ENCODE measurements around the gene NOL4L. TPM values are rescaled to one million over a fixed set of nuclear protein-coding genes. Genes with fewer than 3 reads are reported as not detected.

Gene NOL4L
- total RNA-seq, 1 experiment from 2014 or later: 41.8 TPM

DNA sequence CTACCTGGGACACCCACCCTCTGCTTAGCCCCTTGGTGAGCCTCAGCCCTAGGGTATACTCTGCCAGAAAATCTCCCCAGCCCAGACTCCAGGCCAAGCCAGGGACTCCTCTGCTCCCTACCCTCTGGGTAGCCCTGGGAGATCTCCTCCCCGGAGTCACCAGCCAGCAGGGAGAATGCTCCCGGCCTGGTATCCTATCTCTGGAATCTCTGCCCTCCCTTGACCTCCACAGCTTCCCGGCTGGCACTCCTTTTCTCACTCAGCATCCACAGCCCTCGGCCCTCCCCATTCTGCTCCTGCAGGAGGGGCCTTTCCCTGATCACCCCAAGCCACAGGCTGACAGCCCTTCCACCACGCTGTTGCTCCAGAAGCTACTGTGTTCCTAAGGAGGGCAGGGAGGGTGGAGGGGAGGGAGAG lies 22.6 kb downstream of the NOL4L start:
- no peak for DNase-seq (ENCODE audit: low spot score)

DNA sequence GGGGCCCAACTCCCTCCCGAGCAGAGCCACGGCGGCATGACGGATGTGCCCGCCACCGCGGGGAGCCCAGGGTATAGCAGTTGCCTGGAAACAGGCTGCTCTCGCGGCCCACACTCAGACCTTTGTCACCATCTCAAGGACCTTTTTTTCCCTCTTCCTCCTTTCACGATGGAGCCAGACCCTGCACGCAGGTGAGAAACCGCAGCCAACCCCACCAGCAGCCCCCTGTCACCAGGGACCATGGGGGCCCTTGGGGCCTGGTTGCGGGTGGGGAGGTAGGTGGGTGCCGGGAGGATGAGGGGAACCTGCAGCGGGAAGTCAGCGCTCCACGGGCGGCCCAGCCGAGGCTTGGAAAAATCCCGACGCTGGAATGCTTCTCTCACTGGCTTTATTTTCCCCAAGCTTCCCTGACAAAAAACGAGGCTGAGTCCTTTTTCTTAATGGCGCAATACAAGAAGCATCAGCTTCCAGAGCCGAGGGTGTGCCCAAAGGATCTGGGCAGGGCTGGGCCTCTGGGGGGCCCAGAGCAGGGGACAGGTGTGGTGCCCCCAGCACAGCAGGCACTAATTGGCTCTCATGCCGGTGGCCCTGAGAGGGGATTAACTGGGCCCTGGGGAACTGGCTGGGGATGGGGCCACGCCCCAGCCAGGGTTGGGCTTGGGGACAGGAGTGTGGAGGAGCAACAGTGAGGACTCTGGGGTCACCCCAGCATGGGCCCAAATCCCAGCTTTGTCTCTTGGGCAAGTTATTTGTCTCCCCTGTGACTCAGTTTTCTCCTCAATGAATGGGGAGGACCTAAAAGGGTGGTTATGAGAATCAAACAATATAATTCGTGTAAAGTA lies 23.9 kb downstream of the NOL4L start:
- no peak for DNase-seq (ENCODE audit: low spot score)

DNA sequence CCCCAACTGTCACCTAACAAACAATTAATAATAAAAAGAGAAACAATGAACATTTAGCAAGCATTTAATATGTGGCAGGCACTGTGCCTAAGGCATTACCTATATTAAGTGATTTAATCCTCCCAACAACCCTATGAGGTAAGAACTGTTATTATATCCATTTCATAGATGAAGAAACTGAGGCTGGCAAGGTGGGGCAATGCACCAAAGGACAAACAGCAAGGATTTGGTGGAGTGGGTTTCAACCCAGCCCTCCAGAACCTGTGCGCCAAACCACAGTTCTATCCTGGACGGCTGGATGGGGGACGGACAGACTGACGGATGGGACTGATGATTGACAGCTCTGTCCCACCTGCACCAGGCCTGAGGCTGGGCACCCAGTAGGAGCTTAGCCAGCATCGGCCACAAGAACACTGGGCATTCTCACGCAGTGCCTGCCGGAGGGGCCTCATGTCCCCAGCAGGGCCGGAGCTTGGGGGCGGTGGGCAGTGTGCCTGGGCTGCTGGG lies 24.6 kb downstream of the NOL4L start:
- DNase-seq (ENCODE audit: low spot score): no peak

DNA sequence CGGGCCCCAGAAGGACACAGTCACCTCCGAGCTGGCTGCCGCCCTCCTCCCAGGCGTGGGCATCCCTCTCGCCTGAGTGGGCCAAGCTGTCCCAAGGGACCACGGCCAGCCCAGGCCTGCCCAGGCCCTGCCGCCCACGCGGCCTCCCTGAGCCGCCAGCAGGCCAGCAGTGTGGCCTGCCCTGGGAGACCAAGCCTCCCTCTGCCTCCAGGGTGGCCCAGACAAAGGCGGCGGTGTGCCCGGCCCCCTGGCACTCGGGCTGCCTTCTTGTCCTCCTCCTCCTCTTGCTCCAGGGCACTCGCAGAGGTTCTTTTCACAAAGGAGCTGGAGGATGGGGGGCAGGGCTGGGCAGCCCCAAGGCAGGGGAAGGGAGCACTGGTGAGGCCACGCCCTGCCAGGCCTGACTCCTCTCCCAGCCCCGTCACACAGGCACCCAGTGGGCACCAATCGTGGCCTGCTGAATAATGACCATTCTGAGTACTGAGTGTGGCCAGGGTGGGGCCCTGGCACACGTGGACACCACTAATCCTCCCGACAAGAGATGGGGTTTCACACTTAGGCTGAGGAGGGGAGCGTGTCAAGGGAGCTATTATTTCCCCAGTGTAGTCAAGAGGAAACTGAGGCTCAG lies 25.3 kb downstream of the NOL4L start:
- DNase-seq (ENCODE audit: low spot score): no peak

DNA sequence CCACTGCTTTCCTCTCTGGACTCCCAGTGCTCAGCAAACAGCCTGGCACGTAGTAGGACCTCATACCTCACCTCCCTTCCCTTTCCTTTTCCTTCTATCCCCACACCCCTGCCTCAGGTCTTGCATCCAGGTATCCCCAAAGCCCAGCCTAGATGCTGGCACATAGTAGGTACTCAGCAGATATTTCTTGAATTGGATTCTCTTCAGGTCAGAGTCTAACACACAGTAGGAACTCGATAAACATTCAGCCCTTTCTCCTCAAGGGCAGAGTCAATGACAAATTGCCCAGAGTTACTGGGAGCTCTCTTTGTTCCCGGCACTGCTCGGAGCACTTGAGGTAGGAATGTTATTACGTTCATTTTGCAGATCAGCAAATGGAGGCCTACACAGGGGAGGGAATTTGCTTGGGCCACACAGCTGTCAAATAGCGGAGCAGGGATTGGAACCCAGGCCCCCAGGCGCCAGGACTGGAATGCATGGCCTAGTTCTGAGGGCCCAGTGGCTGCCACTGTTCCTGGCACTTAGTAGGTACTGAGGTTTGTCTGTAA lies 25.9 kb downstream of the NOL4L start:
- DNase-seq (ENCODE audit: low spot score): no peak

DNA sequence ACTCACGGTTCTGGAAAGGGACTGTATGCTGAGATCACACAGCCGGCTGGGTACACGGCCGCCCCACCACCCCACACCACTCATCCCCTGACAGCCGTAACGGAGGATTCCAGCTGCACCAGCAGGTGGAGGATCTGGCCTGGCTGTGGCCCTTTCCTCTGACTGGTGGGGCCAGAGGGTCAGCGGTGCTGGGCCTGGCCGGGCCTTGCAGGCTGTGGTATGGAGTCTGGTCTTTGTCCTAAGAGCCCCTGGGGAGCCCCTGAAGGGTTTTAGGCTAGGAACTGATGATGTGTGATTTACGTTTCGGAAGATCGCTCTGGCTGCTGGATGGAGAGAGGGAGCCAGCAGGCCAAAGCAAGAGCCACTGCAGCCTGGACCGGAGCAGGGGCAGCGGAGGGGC lies 26.6 kb downstream of the NOL4L start:
- DNase-seq (ENCODE audit: low spot score): no peak

DNA sequence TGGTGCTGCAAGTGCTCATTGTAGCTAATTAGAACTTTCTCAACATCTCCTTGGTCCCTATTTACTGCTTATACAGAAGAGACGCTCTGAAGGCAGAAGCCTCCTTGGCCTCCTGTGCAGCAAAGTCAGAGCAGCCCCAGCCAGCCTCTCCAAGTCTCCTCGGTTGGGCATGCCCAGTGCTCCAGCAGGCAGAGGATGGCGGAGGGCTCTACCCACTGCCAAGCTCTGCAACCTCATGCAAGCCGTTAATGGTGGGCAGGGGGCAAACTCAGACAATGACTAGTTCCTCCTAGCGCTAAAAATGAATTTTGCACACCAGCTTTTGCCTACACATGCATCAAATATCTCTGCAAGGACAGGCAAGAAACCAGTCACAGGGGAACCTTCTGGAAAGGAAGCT lies 27.8 kb downstream of the NOL4L start:
- DNase-seq (ENCODE audit: low spot score): no peak

DNA sequence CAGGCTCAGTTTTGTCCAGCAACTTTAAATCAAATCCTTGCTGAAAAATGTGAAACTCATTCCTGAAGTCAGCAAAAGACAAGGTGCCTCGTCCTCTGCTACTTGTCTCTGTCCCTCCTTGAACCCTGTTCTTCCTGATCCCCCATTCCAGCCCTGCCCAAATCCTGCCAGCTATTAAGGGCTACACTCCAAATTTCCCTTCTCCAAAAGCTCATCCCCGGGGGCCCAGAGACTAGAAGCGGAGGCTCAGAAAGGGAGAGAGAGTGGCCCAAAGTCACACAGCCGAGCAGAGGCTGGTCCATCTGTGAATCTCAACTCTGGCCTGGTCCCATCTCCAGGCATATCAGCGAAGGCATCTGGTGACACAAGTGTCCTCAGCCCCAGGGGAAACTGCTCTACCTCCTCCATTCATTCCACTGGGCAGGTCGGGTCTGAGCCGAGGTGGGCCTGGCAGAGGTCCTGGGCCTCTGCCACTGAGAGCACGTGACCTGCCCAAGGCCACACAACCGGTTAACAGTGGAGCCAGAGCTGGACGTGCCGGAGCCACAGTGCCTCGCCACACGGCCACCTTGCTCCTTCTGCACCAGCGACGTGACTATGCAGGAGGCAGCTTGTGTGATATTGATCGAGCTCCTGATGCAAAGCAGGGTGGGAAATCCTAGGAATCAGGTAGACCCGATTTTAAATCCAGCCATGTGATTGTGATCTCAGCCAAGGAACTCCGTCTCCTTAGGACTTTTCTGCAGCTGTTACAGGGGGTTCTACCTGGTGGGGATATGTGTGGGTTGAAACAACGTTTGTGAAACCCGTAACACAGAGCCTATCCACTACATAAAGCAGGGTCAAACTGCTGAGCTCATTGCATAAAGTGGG lies 28.6 kb downstream of the NOL4L start:
- DNase-seq (ENCODE audit: low spot score): no peak

DNA sequence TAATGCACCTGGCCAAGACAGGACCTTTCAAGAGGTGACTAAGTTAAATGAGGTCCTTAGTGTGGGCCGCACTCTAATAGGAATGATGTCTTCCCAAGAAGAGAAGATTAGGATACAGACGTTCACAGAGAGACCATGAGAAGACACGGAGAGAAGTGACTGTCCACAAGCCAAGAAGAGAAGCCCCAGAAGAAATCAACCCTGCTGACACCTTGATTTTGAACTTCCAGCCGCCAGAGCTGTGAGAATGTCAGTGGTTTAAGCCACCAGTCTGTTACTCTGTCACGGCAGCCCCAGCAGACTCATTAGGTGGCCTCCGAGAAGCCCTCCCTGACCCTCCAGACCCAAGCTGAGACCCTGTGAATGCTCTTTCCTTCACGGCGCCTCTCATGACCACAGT lies 29.5 kb downstream of the NOL4L start:
- DNase-seq (ENCODE audit: low spot score): no peak

DNA sequence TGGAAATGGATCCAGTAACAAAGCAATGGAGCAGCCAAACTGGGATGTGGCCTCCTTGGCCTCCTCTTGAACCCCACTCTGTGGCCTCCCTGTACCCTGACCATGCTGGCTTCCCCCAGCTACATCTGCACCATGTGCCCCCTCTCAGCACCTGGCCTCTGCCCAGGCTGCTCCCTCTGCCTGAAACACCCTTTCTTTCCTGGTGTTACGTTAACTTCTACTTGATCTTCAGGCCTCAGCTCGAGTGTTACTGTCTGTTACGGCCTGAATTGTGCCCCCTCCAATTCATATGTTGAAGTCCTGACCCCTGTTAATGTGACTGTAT lies 30.2 kb downstream of the NOL4L start:
- no peak for DNase-seq (ENCODE audit: low spot score)

DNA sequence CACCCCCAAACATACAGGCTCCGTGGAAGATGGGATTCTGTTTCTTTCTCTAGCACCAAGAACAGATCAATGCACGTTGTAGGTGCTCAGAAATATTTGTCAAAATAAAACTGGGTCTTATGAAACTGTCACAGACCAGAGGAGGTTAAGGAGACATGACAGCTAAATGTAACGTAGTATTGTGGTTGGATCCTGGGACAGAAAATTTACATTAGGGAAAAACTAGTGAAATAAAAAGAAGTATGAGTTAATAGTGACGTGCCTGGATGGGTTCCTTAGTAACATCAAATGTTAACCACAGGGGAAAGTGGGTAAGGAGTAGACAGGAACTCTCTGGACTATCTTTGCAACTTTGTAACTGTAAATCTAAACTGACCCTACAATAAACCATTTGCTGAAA lies 31.5 kb downstream of the NOL4L start:
- no peak for DNase-seq (ENCODE audit: low spot score)

DNA sequence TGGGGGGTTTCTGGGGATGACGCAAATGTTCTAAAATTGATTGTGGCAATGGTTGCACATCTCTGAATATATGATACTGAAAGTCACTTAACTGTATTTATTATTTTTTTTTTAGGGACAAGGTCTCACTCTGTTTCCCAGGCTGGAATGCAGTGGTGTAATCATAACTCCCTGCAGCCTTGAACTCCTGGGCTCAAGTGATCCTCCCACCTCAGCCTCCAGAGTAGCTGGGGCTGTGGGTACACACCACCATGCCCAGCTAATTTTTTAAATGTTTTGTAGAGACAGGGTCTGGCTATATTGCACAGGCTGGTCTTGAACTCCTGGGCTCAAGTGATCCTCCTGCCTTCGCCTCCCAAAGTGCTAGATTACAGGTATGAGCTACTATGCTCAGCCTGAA lies 33.4 kb downstream of the NOL4L start:
- no peak for DNase-seq (ENCODE audit: low spot score)

DNA sequence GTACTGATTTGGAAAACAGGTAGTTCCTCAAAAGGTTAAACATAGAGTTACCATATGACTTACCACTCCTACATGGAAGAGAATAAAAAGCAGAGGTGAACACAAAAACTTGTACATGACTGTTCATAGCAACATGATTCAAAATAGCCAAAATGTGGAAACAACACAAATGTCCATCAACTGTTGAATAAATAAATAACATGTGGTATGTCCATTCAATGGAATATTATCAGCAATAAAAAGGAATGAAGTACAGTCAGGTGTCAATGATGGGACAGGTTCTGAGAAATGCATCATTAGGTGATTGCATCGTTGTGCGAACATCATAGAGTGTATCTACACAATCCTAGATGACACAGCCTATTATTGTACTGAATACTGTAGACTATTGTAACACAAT lies 35.3 kb downstream of the NOL4L start:
- no peak for DNase-seq (ENCODE audit: low spot score)

DNA sequence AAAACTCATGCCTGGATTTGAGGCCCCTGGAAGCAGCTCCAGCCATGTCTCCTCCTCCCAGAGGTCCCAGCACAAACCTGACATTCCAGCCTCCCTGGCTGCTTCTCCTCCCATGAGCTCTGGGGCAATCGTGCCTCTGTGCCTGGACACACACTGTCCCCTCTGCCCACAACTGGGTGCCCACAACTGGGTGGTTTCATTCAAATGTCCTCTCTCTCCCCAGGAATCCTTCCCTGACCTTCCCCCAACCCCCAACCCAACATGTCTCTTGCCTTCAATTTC lies 37.4 kb downstream of the NOL4L start:
- DNase-seq (ENCODE audit: low spot score): no peak

DNA sequence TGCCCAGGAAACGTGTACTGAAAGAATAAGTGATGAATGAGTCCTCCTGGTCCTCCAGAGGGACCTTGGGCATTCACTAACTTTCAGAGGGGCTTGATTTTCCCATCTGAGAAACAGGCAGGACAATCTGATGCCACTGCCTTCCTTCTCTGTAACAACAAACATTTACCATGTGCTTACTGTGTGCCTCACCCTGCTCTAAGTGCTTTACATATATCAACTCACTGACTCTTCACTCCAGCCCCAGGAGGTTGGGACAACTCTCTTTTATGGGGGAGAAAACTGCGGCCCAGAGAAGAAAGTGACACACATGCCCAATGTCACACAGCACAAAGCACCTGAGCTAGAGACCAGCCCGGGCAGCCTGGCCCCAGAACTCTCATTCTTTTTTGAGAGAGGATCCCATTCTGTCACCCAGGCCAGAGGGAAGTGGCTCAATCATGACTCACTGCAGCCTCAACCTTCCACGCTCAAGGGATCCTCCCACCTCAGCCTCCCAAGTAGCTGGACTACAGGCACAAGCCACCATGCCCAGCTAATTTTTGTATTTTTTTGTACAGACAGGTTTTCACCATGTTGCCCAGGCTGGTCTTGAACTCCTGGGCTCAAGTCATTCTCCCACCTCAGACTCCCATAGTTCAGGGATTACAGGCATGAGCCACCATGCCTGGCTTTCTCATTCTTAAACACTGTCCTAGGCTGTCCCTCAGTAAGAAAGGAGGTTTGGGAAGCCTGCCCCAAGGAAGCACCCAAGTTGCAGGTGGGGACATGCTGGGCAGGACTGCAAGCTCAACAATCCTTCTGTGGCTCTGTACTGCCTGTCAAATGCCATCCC lies 38.0 kb downstream of the NOL4L start:
- DNase-seq (ENCODE audit: low spot score): no peak

DNA sequence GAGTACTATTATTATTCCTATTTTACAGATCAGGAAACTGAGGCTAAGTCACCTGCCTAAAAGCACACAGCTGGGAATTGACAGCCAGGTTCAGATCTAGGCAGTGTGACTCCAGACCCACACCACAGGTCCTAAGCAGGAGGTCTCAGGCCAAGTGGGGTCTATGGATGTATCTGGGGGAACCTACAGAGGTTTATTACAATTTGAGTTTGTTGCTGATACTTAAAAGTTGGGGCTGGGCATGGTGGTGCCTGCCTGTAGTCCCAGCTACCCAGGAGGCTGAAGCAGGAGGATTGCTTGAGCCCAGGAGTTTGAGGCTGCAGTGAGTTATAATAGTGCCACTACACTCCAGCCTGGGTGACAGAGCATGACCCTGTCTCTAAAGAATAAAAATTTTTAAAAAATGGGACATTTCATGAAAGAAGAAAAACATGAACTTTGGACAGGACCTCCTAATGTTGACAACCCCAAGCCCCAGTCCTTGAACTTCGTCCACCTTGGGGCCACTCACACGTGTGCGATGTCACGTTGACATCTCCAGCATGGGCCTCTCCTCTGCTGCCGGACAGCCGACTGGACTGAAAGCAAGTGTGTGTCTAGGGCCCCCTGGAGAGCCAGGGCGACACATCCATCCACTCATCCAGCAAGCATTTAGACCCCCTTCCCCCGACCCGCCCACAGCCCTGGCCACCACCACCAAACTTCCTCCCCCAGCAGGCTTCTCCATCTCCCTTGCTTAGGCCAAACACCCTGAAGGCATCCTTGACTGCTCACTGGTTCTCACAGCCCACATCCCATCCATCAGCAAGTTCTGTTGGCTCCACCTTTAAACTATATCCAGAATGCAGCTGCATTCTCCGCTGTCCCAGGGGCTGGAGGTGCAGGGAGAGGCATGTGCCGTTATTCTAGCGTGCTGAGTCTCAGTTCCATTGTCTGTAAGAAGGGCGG lies 40.0 kb downstream of the NOL4L start:
- DNase-seq (ENCODE audit: low spot score): no peak

DNA sequence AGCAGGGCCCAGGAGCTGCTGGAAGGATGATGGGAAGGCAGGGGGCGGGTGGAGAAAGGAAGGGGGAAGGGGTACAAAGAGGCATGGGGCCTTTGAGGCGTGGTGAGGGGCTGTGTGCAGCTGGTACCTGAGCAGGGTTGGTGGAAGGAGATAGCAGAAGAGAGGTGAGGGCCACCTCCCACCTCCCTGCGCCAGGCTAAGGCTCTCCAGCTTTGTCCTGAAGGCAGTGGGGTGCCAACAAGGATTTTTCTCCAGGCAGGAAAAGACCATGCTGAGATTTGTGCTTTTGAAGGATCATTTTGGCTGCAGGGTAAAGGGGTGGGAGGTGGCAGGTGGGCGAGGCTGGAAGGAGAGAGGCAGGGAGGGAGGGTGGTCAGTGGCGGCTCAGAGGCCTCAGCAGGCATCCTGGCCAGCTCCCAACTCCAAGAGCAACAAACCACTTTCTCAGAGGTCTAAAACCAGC lies 40.8 kb downstream of the NOL4L start:
- DNase-seq (ENCODE audit: low spot score): no peak

DNA sequence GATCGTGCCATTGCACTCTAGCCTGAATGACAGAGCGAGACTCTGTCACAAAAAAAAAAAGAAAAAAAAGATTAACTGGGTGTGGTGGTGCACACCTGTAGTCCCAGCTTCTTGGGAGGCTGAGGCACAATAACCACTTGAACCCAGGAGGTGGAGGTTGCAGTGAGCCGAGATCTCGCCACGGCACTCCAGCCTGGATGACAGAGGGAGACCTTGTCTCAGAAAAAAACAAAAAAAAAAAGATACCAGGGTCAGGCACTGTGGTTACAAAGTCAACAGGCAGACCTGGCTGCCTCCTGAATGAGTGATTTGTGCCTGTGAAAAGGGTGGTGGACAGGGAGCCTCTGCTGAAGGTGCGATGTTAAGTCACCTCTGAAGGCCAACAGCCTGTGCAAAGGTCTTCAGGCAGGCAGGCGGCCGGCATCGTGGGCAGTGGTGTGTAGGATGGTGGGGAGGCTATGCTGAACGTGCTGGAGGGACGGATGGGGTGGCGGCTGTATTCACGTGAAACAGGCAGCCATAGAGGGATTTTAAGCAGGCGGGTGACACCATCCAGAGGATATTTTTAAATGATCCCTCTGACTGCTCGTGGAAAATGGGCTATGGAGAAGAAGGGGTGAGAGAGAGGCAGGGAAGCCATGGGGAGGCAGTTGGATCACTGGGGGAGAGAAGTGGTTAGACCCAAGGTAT lies 41.4 kb downstream of the NOL4L start:
- DNase-seq (ENCODE audit: low spot score): no peak

DNA sequence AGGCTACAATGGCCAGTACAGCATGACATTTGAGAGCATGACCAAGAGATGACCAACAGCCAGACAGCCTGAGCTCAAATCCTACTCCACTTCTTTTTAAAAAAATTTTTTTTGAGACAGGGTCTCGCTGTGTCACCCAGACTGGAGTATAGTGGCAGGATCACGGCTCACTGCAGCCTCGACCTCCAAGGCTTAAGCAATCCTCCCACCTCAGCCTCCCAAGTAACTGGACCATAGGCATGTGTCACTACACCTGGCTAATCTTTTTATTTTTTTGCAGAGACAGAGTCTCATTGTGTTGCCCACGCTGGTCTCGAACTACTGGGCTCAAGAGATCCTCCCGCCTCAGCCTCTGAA lies 42.9 kb downstream of the NOL4L start:
- no peak for DNase-seq (ENCODE audit: low spot score)
